ENCODE results near the gene ARID1B.
A peak's percentile ranks its signal among the peaks of the same experiment; 100 is the strongest.
"Not testable (repeated sequence)": the region's sequence is repeated elsewhere in the genome, so short reads cannot be mapped to it uniquely, and the experiment has no call there.

The ARID1B gene

DNA sequence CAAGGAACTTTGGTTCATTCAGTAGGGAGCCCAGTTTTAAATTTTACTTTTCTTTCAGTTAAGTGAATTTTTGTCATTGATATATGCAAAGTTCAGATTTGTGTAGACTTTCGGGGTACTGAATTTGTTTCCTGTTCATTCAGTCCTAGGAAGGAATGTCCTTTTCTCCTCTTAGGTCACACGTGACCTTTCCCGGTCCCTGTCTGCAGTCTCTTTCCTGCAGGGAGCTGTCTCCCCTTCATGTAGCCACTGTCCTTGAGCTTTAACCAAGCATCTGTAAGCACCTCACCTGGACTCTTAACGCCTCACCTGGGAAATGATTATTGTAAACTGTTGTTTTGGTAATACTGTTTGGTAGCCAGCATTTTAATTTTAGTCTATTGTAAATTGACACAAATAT, 190.7 kb downstream of the ARID1B start:
- DNase-seq, result no peak

DNA sequence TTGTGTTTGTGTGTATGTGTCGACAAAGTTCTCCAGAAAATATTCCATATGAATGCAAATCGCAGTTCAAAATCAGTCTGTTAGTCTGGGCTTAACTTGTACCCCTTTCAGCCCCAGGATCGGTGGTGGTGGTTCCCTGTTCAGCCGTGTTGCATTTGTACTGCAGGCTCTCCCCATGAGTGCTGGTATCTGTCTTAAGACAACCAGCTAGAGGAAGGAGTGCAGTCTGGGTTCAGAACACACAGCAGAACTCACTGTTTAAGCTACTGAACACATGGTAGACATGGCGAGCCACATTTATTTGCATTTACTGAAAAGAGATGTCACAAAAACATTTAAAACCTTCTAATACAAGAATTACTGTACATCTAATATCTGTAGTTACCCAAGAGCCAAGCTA, 192.1 kb downstream of the ARID1B start:
- DNase-seq, result no peak

DNA sequence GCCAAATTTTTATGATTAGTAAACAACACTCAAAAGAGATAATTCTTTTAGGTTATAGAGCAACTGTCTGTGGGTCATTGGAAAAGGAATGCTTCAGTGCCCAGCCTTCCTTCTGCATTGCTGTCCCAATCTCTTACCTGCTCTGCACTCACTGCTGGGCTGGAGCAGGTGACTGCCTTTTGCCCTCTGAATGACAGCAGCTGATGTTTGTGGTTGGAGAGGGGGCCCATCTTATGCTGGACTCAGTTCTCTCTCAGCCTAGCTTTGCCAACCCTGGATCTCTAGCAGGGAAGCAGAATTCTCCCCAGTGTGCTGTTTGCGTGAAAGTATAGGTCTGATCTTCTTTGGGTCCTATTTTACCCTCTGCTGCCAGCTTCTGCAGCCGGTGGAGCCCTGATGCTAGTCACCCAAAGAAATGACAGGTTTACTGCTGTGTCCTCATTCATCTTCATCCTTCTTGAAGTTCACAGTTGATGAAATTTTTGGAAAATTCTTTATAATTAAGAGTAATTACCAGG, 193.5 kb downstream of the ARID1B start:
- DNase-seq, result no peak

DNA sequence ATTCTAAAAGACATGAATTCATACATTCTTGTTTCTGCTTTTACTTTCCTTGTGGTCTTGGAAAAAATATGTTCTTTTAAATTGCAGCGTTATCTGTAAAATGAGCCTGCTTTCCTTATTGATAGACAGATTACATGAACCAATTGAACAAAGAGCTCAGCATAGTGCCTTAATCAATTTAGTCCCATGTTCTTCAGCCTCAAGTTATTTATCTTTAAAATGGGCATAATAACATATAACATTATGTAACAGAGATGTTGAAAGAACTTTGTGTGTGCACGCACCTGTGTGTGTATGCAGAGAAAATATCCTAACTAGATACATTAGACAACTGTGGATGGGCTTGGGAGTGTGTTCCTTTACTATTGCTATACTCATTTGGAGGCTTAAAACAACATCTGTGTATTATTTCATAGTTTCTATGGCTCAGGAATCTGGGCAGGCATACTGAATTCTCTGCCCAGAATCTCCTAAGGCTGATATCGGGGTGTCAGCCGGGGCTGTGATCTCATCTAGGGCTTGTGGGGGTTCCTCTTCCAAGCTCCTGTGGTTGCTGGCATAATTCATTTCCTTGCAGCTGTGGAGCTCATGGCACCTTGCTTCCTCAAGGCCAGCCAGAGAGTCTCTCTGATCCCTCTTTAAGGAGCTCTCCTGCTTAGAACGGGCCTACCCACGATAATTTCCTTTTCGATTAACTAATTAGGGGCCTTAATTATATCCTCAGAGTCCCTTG, 194.1 kb downstream of the ARID1B start:
- no peak for DNase-seq

DNA sequence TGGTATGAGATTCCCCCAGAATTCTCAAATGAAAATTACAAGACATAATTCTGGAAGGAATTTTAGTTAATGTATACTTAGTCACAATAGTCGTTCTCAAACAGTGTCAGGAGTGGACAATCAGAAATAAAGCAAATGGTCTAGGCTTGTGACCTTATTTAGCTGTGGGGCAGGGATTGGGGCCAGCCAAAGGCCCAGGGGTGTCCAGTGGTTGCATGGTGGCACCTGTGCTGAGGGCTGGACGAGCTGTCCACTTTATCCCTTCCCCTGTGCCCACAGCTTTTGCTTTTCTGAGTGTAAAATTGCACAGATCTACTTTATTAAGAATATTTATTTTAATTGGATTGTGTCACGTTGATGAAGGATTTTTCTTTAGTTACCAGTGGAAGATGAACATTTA, 195.0 kb downstream of the ARID1B start:
- DNase-seq, result no peak

DNA sequence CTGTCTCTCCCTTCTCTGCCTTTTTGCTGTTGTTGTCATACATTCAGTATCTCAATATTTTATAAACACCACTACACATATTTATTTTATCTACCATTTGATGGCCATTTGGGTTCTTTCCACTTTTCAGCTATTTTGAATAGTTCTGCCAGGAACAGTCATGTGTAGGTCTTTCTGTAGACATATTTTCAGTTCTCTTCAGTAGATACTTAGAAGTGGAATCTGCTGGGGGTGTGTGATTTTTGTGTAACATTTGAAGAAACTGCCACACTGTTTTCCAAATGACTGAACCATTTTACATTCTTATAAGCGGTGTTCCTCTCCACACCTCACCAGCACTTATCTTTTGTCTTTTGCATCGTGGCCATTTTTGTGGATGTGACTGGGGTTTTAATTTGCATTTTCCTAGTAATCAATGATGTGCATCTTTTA, 197.7 kb downstream of the ARID1B start:
- DNase-seq, result no peak

DNA sequence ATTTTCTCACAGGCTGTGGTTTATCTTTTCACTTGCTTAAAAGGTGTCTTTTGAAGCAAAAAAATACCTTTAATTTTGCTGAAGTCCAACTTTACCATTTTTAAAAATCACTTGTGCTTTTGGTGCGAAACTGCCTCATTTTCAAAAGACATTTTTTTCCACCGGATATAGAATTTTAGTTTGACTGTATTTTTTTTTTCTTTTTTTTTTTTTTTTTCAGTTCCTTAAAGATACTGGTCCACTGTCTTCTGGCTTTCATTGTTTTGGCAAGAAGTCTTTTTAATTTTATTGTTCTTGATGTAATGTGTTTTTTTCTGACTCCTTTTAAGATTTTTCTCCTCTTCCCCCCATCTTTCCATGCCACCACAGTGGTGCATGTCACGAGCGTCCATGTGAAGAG, 198.2 kb downstream of the ARID1B start:
- DNase-seq, result no peak

DNA sequence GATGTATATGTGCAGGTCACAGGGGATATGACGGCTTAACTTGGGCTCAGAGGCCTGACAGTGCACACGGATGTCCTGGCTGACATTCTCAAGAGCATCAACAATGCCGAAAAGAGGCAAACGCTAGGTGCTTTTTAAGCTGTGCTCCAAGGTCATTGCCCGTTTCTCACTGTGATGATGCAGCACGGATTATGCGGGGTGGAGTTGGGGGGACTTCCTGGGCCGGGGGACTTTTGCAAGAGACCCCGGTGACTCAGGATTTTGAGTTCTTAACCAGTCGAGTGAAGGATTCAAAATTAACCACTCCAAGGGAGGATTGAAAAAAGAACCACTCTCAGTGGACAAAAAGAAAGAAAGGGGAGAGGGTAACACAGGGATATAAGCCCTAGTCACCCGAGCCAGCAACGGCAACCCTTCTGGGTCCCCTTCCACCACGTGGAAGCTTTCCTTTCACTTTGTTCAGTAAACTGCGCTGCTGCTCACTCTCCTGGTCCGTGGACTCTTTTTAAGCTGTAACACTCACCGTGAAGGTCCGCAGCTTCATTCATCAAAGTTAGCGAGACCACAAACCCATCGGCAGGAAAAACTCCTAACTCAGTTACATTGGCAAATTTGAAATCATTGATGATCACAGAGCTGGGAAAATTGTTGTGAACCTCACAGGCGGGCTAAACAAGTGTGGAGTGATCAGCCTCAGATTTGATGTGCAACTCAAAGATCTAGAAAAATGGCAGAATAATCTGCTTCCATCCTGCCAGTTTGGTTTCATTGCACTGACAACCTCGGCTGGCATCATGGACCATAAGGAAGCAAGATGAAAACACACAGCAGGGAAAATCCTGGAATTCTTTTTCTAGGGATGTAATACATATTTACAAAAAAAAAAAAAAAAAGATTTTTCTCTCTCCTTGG, 199.3 kb downstream of the ARID1B start:
- peak; percentile 56 for DNase-seq

DNA sequence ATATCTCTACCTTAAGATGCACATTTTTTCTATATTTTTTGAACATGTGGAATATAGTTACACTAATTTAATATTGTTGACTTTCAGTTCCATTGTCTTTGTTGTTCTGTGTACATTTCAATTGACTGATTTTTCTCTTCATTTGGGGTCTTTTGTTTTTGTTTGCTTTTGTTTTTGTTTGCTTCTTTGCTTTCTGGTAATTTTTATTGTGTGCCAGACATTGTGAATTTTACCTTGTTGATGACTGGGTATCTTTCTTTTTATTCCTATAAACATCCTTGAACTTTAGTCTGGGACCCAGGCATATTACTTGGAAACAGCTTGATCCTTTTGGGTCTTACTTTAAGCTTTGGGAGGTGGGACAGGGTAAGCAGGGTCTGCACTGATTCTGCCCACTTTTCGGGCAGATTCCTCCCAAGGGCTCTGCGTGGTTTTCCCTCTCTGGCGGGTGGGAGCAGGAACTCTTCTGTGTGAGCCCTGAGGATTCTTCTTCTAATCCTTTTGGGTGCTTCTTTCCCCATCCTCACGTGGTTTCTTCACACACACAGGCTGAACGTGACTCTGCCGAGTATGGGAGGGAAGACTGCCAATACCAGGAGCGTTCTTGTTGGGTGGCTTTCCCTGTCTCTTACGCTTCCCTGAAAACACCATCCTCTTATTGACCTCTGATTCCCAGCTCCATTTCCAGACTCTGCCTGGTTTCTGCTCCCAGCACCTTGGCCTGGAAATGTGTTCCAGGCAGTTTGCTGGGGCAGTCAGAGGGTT, 200.5 kb downstream of the ARID1B start:
- peak; percentile 71 for DNase-seq

DNA sequence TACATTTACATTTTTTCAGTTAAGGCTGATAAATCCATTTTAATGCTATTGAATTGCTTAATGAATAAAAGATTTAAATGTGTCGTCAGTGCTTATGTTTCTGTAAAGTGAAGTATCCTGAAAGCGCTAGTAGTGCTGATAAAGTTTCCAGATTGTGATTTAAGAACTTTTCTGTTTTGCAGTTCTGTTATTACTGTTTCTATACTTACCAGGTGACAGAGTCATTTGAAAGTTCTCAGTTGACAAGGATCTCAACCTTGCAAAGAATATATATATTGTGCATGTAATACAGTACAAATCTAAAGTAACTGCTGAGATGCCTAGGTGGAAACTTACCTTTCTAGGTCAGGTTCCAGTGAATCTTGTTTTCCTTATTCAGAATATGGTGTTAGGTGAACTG, 201.8 kb downstream of the ARID1B start:
- DNase-seq, result no peak

DNA sequence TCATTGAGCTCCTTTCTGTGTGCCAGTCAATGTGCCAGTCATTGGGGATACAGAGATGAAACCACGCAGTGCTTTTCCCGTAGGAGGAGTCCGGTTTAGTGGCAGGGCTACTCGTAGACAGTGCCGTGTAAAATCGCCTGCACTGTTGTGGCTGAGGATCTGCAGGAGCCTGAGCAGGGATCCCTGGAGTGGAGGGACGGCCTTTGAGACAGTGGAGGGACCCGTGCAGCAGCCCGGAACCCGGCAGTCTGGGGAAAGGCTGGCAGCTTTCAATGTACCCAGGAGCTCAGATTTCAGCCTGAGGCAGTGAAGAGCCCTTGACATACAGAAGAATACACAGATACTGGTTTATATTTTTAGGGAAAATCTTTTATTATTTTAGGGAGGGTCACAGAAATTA, 203.3 kb downstream of the ARID1B start:
- DNase-seq, result no peak

DNA sequence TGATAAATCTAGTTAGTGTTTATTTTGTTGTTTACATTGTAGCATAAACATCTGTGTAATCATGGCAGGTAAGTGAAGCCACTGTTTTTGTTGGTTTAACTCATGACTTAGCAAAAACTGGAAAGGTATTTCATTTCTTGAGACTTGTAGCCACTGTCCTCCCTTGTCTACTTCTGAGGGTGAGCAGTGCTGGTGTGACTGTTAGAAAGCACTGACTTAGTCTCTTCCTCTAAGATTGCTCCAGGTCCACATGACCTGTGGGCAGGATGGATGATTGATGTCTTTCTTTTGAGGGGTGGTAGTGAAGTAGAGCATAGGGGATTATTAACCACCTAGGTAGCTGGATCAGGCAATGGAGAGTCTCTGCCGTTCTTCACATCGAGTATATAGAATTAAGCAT, 203.8 kb downstream of the ARID1B start:
- no peak for DNase-seq

DNA sequence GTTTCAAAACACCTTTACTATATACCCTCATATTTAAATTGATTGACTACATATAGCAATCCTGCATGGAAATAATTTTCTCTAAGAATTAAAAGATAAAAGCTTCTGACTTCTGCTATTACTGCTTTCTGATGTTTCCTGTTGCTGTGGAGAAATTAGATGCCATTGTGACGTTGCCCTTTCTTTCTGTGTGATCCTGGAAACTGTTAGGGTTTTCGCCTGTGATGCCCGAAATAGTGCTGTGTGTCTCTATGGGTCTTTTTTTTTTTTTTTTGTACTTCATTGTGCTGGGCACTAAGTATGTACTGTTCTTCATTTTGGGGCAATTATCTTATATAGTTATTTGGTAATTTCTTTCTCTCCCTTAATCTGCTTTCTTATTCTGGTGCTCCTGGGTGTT, 205.0 kb downstream of the ARID1B start:
- DNase-seq, result no peak

DNA sequence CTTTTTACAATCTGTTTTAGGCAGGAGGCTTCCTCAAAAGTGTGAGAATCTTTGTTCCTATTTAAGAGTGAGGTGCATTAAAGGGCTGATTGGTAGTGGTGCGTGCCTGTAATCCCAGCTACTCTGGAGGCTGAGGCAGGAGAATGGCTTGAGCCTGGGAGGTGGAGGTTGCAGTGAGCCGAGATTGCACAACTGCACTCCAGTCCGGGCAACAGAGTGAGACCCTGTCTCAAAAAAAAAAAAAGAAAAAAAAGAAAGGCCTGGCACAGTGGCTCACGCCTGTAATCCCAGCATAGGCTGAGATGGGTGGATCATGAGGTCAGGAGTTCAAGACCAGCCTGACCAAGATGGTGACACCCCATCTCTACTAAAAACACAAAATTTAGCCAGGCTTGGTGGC, 205.7 kb downstream of the ARID1B start:
- DNase-seq, result not testable (repeated sequence)

DNA sequence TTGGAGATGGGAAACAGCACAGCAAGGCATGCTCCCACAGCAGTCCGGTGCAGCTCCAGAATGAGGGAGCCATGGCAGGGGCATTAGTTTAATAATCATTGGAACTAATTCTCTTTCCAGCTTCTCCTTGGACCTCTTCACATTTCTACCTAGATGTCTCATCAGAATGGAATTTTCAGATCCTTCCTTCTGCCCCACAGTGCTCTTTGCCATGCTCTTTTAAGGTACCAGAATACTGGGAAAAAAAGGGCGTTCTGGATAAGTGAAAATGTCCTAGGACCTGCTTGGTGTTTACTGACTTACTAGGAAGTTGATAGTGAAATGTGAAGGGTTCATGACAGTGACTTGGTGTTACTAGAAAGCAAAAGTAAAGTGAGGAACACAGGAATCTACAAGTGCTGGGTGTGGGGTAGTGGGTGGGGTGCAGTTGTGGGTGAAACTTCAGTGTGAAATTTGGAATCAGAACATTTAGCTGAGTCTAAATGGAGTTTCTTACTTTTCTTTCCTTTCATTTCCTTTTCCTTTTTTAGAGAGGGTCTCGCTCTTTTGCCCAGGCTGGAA, 207.1 kb downstream of the ARID1B start:
- no peak for DNase-seq

DNA sequence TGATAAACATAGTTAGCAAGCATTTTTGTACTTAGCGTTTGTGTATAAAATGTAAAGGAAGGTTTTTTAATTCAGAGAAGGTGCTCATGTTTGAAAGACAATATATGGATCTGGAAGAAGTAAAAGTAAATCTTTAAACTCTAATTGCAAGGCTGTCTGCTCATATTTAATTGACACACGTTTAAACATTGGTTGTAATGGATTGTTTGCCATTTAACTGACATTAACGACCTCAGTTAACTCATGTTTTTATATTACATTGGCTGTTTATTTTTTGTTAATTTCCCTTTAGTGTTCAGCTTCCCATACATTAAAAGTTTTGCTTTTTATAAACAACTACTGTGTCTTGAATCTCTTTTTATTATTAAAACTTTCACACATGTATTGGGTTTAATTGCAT, 208.1 kb downstream of the ARID1B start:
- no peak for DNase-seq

DNA sequence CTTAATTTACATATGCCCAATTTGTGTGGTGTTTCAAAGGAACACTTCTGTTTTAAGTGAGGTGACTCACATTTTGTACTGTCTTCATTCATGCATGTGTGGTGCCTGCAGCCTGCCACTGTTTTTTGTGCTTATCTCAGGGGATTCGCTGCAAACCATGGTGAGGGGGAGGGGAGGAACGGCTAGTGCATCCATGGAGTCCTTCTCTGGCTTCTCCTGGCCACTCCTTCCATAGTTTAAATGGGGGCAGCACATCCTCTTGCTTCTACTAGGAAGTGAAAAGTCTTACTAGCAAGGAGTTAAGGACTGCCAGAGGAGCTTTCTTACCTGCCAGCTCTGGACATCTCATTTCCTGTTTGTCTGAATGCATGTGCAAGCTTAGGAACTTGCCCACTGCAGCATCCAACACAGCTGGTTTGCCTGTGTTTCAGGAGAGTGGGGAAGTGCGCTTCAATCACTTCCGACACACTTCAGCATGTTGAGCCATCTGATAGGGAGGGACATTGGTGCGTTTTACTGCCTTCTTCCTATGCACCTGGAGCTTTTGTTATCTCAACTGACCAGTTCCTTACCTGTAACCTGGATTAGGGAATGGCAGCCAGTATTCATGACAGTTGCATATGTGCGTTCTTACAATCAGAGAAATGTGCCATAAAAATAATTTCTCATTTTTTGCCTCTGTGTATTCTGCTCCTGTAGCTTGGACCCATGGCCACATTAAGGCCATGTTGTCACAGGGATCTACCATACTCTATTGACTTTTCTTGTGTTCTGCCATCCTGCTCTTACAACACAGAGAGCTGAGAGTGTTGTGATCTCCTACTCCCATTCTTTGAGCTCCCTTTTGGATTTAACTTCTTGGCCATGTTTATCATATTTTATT, 211.3 kb downstream of the ARID1B start:
- peak; percentile 23 for DNase-seq

DNA sequence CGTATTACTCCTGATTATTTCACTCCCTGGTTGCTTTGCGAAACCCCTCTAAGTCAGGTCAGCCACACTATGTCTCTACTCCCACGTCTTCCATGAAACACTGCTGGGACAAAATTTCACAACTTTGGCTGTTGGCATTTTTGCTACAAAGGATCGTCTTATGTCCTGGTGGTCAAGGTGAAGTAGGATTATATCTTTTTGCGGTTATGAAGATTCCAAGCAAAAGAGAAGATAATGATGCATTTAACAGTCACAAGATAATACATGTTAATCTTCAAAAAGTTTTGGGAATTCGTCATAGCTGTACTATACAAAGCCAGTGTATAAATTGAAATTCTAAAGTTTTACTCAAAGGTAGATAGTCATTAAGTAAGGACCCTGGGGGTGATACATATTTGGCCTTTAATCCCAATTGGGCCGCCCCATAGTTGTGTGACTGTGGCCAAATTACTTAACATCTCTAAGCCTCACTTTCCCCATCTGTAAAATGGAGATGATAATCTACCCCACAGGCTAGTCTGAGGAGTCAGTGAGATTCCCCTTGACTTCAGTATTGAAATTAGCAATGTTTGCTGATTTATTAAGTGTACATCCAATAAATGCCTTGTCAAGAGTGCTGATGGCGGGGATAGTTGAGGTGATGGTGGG, 212.1 kb downstream of the ARID1B start:
- DNase-seq, result no peak

DNA sequence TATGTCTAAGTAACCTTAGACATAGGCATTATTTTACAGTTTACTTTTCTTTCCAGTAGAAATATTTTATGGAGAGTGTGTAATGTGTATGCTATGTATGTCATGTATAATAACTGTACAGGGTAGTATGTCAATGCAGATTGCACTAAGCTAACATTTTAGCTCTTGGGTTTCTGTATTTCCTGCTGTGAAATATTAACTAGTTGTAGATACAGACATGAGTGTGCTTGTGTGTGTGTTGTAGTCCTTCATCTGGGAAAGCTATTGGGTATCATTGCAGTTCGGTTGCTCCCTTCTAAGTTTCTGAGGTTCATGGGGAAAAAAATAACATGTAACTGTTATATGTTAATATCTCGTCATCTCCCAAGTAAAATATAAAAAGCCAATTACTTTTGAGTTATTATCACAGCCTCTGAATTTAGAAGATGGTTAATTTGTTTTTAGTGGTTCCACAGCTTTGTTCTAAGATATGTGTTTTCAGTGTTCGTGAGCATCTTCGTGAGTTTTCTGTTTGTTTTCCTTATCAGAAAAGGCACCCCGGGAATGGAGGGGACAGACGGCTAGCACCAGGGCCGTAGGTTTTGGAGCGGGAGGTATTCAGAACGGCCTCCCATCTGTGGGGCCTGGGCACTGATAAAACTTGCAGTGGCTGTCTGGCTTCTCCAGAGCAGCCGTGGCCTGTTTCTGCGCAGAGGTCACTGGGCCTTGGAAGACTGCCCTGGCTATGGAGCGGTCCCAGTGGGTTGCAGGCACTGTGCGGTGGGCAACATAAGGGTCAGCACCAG, 215.0 kb downstream of the ARID1B start:
- DNase-seq, result peak; percentile 80

DNA sequence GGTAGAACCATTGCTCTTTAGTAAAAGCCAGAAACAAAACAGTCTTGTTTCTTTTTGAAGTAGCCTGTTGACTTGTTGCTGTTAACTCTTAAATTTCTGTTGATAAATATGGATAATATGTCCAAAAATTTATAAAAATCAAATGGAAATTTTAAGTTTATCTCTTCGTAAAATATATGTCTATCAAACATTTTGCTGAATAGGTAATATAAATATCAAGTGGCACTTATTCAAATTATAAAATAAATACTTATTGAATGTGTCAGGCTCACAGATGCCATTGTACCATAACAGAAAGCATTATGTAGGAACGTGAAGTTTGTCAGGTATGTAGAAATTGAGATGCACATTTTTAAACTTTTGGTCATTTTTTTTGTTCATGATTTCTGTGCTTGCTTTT, 216.5 kb downstream of the ARID1B start:
- no peak for DNase-seq
